ENCODE results near the gene KCNQ5.

DNA sequence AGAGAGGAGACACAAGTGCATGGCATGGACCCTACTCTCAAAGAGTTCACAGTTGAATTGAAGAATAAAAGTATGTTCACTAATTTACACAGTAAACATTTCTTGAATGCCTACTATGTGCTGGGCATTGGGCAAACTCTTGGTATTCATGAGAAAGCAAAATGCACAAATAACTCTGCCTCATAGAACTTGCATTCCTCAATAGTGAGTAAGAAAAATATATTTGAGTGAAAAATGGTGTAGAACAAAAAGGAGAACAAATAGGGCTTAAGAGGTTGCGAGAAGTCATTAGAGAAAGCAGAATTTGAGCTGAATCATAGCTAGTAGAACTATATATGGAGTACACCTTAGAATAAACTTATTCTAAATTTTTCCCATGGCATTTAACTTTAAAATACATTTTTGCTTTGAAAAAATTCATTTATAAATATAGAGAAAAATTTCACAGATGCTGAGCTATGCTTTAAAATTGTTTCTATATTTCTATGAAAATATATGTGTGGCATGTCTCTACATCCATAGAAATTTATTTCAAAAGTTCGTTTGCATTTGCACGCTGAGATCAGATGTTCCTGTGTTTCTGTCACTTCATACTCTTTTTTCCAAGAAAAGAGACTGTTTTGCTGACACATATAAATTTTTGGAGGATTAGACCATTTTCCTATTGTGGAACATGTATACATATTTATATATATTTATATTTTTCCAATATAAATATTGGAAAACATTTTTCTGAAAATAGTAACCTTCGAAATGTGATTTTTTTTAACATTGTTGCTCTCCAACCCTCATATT, 236.1 kb downstream of the KCNQ5 start:
- TF ChIP-seq, protein P1, sequence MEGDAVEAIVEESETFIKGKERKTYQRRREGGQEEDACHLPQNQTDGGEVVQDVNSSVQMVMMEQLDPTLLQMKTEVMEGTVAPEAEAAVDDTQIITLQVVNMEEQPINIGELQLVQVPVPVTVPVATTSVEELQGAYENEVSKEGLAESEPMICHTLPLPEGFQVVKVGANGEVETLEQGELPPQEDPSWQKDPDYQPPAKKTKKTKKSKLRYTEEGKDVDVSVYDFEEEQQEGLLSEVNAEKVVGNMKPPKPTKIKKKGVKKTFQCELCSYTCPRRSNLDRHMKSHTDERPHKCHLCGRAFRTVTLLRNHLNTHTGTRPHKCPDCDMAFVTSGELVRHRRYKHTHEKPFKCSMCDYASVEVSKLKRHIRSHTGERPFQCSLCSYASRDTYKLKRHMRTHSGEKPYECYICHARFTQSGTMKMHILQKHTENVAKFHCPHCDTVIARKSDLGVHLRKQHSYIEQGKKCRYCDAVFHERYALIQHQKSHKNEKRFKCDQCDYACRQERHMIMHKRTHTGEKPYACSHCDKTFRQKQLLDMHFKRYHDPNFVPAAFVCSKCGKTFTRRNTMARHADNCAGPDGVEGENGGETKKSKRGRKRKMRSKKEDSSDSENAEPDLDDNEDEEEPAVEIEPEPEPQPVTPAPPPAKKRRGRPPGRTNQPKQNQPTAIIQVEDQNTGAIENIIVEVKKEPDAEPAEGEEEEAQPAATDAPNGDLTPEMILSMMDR (IDR thresholded peaks at IDR 0.05) = no peak
- no peak for TF ChIP-seq POLR2A (IDR thresholded peaks at IDR 0.05)

Data from suprapubic skin (tissue), 3 donors.